Gastrocnemius medialis (tissue), 4 donors: ENCODE data around the gene FXR2. TPM values are rescaled to one million over a fixed set of nuclear protein-coding genes. Genes with fewer than 3 reads are reported as not detected.

ENCODE experiments used
- ATAC-seq, 2 donors: fragments of 150-250 bp; one replicate each; pipeline ENCODE4 v1.9.1; 2016
- DNase-seq, 2 donors: peaks; one replicate each; pipeline ENCODE4 v3.0.0-alpha.2; 2019
- H3K27ac ChIP-seq, 4 donors: fragments of 200-600 bp; sonication (generic); 1 replicate in 1 of 4; 2 replicates in 3 of 4; pipeline ENCODE4 v1.5.1; 2016 to 2018; ENCODE audit warnings: mild to moderate bottlenecking in 2 of 4, moderate library complexity in 1 of 4
- H3K27me3 ChIP-seq, 3 donors: fragments of 200-600 bp; sonication (generic) in 2 of 3; 1 replicate in 1 of 3; 2 replicates in 2 of 3; pipeline versions ENCODE4 v1.5.1 to v1.6.0; 2016 to 2019; ENCODE audit warnings: mild to moderate bottlenecking in 1 of 3, moderate library complexity in 1 of 3
- H3K36me3 ChIP-seq, 2 donors: fragments of 200-600 bp; sonication (generic) in 1 of 2; one replicate each; pipeline ENCODE4 v1.5.1; 2017 to 2018
- H3K4me1 ChIP-seq, 2 donors: fragments of 200-600 bp; sonication (generic) in 1 of 2; one replicate each; pipeline ENCODE4 v1.5.1; 2016 to 2017; ENCODE audit warnings: mild to moderate bottlenecking in 2 of 2
- H3K4me3 ChIP-seq, 4 donors: fragments of 200-600 bp; sonication (generic) in 3 of 4; 1 replicate in 1 of 4; 2 replicates in 3 of 4; pipeline ENCODE4 v1.5.1; 2016 to 2019; ENCODE audit warnings: mild to moderate bottlenecking in 2 of 4
- H3K9me3 ChIP-seq, 3 donors: fragments of 200-600 bp; sonication (generic) in 2 of 3; 1 replicate in 1 of 3; 2 replicates in 2 of 3; pipeline ENCODE4 v1.5.1; 2016 to 2019
- POLR2A ChIP-seq, 2 donors: fragments of 450-650 bp; IDR thresholded peaks; one replicate each; pipeline ENCODE4 v1.6.1; 2017; ENCODE audit warnings: antibody characterized with exemption in 2 of 2, mild to moderate bottlenecking in 2 of 2, moderate library complexity in 2 of 2
- in situ Hi-C, 4 donors: fragments of 200-750 bp; cut with MboI; loops; one replicate each; pipeline versions ENCODE4 v1.15.0 to v1.8.0; 2017; ENCODE audit warnings: low sequenced_read_pairs in 4 of 4
- intact Hi-C: fragments of 100-400 bp; cut with DNase I; formaldehyde crosslinking; loops from one replicate; pipeline ENCODE4 v1.15.1; 2023; ENCODE audit warnings: low total_unique reads
- total RNA-seq, 4 donors: library from RNA; depleted of rRNA; stranded (reverse); fragments of >200 nt; gene quantifications; one replicate each; pipeline versions ENCODE4 v1.1.0 to v1.2.3, GENCODE V29; 2016
- TF ChIP-seq, protein P1 (sequence below), 5 experiments: fragments of 450-650 bp in 3 of 5; fragments of 200-600 bp in 2 of 5; sonication (generic) in 2 of 5; IDR thresholded peaks in 4 of 5; conservative IDR thresholded peaks in 1 of 5; 1 replicate in 4 of 5; 2 replicates in 1 of 5; pipeline ENCODE4 v1.5.1; 2016 to 2019; ENCODE audit warnings: antibody characterized with exemption in 5 of 5, mild to moderate bottlenecking in 3 of 5, moderate library complexity in 3 of 5

The FXR2 gene
- total RNA-seq, 4 donors from 2014 or later = 100 to 174 (median 140) TPM

DNA sequence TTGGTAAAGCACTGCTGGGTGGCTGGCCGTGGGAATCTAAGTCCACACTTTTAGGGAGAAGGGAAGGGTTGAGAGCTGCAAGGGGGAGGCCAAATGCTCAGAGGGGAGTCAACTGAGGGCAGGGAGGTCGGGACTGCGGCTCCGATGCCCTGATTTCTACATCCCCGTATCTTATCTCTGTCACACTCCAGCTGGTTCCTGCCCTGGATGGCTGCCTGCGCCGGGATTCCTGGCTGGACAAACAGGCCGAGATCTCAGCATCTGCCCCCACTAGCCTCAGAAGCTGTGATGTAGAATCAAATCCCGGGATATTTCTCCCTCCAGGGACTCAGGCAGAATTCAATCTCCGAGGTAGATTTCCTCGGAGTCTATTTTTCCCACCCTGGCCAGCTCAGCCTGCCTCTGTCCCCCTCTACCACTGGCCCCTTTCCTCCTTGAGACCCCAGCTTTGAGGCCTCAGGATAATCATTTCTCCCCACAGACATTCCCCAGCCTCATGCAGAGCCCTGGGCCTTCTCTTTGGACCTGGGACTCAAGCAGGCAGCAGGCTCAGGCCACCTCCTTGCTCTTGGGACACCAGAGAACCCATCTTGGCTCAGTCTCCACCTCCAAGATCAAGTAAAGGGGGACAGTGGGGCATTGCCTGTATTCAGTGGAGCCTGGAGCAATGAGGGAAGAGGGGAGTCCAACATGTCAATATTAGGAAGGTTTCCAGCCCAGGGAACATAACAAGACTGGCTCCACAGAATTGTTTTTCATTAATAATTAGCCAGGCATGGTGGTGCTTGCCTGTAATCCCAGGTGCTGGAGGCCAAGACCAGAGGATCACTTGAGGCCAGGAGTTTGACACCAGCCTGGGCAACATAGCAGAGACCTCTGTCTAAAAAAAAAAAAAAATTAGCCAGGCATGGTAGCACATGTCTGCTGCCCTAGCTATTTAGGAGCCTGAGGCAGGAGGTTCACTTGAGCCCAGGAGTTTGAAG, 17.0 kb upstream of the FXR2 start:
- no peaks in the 10 kb centered on the region for H3K36me3 ChIP-seq
- no peaks in the 10 kb centered on the region for H3K27me3 ChIP-seq
- no peaks in the 10 kb centered on the region for H3K9me3 ChIP-seq
- TF ChIP-seq, protein P1, sequence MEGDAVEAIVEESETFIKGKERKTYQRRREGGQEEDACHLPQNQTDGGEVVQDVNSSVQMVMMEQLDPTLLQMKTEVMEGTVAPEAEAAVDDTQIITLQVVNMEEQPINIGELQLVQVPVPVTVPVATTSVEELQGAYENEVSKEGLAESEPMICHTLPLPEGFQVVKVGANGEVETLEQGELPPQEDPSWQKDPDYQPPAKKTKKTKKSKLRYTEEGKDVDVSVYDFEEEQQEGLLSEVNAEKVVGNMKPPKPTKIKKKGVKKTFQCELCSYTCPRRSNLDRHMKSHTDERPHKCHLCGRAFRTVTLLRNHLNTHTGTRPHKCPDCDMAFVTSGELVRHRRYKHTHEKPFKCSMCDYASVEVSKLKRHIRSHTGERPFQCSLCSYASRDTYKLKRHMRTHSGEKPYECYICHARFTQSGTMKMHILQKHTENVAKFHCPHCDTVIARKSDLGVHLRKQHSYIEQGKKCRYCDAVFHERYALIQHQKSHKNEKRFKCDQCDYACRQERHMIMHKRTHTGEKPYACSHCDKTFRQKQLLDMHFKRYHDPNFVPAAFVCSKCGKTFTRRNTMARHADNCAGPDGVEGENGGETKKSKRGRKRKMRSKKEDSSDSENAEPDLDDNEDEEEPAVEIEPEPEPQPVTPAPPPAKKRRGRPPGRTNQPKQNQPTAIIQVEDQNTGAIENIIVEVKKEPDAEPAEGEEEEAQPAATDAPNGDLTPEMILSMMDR (IDR thresholded peaks at IDR 0.05 in 4 of 5, conservative IDR thresholded peaks at IDR 0.05 in 1 of 5) = no peak
- TF ChIP-seq POLR2A (IDR thresholded peaks at IDR 0.05) = no peak
- no peak overlapping the region for H3K27ac ChIP-seq
- intact Hi-C loops (loop anchor here (1.0 kb wide), 1 partner anchor 57 kb away; the partner anchor contains the start of gene WRAP53), in situ Hi-C loops (no loop called here)
- no peak for ATAC-seq
- DNase-seq = no peak
- peaks cover 4 to 5% of the 10 kb centered on the region in 2 donors for H3K4me1 ChIP-seq
- no peak overlapping the region for H3K4me3 ChIP-seq

DNA sequence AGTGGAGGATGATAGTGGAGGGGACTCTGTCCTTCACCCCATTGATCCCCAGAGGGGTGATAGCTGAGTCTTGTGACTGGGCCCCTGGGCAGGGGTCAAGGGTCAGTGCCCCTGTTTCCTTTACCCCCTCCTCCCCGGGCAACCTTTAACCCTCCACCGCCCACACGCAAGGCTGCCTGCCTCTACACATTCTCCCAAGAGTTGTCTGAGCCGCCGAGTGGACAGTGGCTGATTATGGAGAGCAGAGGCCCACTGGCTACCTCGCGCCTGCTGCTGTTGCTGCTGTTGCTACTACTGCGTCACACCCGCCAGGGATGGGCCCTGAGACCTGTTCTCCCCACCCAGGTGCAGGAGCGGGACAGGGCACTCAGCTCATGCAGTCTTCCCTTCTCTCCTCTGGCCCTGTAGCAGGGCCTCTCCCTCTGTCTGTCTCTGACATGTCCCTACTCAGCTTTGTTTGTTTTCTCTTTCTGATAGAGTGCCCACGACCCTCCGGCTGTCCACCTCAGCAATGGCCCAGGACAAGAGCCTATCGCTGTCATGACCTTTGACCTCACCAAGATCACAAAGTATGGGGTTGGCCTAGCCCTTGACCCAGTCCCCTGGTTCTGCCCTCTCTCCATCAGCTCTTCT, 15.4 kb upstream of the FXR2 start, which contains the start of gene SHBG:
TSS of gene SHBG (plus strand) at position 197 of the 633 bp plus-strand sequence. CDS start at position 235, 38 bp downstream.
- ATAC-seq (no peak), DNase-seq (no peak)
- no peaks in the 10 kb centered on the region for H3K27me3 ChIP-seq
- peaks cover 8 to 10% of the 10 kb centered on the region in 2 donors for H3K4me1 ChIP-seq
- peaks cover 0 to 9% of the 10 kb centered on the region in 2 donors for H3K36me3 ChIP-seq
- H3K4me3 ChIP-seq = no peak within 1 kb of the TSS
- no peaks in the 10 kb centered on the region for H3K9me3 ChIP-seq
- in situ Hi-C loops = loop anchor here in 3 of 4 donors (5.0 kb wide), 2 partner anchors 52 to 57 kb away; partner anchors contain the start of genes TP53 (in 2 of the 3) and WRAP53 (in 2 of the 3)
- H3K27ac ChIP-seq = no peak within 1 kb of the TSS
- no peak for TF ChIP-seq POLR2A (IDR thresholded peaks at IDR 0.05)
- intact Hi-C loops = loop anchor here (5.0 kb wide), 1 partner anchor 202 kb away; the partner anchor contains the start of gene KDM6B

DNA sequence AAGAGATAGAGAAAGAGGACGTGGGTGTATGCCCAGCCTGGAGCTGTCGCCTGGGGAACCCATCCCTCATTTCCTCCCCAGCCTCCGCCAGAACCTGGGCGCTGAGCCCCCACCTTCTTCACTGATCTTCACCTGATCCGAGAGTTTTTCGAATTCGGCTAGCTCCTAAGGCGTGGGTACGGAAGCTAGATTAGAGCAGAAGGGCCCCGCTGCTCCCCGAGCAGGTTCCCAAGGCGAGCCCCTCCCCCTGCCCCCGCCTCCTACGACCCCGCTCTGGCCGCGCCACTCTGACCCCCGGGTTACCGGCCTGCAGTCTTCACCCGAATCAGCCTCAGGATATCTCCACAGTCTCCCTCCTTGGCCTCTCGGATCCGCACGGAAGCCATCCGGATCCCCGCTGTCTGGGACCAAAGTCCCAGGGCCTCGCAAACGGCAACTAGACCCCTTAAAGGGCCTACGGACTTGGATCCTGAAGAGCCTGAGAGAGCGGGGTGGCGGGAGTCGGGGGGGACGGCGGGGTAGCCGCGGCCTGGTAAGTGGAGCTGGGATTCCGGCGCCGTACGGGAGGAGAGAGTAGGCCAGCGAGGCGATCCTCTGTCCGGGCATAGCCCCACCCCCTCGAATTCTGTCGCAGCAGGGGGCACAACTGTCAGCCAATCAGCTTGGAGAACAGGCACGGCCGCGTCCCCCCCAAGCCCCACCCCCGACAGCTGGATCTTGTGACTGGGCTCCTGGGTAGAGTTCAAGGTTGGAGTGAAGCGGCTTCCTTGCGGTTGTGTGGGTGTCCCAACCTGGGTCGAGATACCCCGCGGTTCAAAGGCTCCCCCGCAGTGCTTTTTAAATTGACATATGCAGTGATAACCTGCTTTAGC, 12.8 kb upstream of the FXR2 start, which contains the start of gene SAT2:
TSS of gene SAT2 (minus strand) at position 572 of the 872 bp plus-strand sequence. CDS start at position 386, 186 bp downstream.
- TF ChIP-seq, protein P1 (IDR thresholded peaks at IDR 0.05 in 4 of 5, conservative IDR thresholded peaks at IDR 0.05 in 1 of 5) = no peak
- peak; percentile 79 to 91 for TF ChIP-seq POLR2A (IDR thresholded peaks at IDR 0.05)
- Histone ChIP-seq H3K27ac (peak within 1 kb of the TSS; percentile 93 to 99 (median 96)), H3K27me3 (no peaks in the 10 kb centered on the region), H3K4me1 (peaks cover 8 to 10% of the 10 kb centered on the region in 2 donors), H3K36me3 (peaks cover 0 to 9% of the 10 kb centered on the region in 2 donors), H3K9me3 (no peaks in the 10 kb centered on the region), H3K4me3 (peak within 1 kb of the TSS; percentile 74 to 90 (median 80))
- DNase-seq (peak; percentile 96 to 98), ATAC-seq (peak; percentile 97 to 98)
- intact Hi-C loops (loop anchor here (1.0 to 5.0 kb wide), 3 partner anchors 12 to 205 kb away; partner anchors contain the start of genes KDM6B and WRAP53), in situ Hi-C loops (loop anchor here in 3 of 4 donors (5.0 kb wide), 2 partner anchors 55 to 60 kb away; partner anchors contain the start of genes TP53 (in 2 of the 3) and WRAP53 (in 2 of the 3))

DNA sequence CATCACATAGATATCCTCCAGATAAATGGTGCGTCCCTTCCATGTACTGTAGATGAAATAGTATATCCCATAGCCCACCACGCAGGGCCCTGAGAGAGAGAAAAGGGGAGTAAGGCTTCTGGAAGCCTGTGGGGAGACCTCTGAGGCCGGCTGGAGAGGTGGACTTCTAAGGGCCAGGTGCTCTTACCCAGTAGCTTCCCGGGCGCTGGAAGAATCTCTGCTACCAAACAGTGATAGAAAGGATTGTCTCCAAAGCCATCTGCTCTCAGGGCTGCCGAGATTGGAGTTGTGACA, 12.2 kb upstream of the FXR2 start:
- H3K27ac ChIP-seq = peak overlapping the region; percentile 93 to 99 (median 96)
- H3K4me3 ChIP-seq = peak overlapping the region; percentile 74 to 90 (median 80)
- TF ChIP-seq, protein P1 (IDR thresholded peaks at IDR 0.05 in 4 of 5, conservative IDR thresholded peaks at IDR 0.05 in 1 of 5) = no peak
- TF ChIP-seq POLR2A (IDR thresholded peaks at IDR 0.05) = no peak
- intact Hi-C loops (loop anchor here (1.0 to 5.0 kb wide), 3 partner anchors 12 to 205 kb away; partner anchors contain the start of genes KDM6B and WRAP53), in situ Hi-C loops (loop anchor here in 3 of 4 donors (5.0 kb wide), 2 partner anchors 55 to 60 kb away; partner anchors contain the start of genes TP53 (in 2 of the 3) and WRAP53 (in 2 of the 3))
- ATAC-seq (no peak), DNase-seq (no peak)
- no peaks in the 10 kb centered on the region for H3K9me3 ChIP-seq
- H3K4me1 ChIP-seq = peaks cover 8% of the 10 kb centered on the region in 2 donors
- H3K36me3 ChIP-seq = peaks cover 0 to 9% of the 10 kb centered on the region in 2 donors
- no peaks in the 10 kb centered on the region for H3K27me3 ChIP-seq
